IMR-90 (cell line): ENCODE results near the gene PTPRCAP. TPM values are rescaled to one million over a fixed set of nuclear protein-coding genes. Genes with fewer than 3 reads are reported as not detected.

Source experiments
- ATAC-seq: fragments of 200-7000 bp; cut with Tn5 transposase; 2 replicates; pipeline ENCODE4 v1.9.1; 2020; ENCODE audit warnings: low read depth, mild to moderate bottlenecking, moderate library complexity
- BruUV-seq: library from RNA; stranded (reverse); fragments of 400-500 nt; replicated peaks from 2 replicates; lab custom pipeline; 2021; lab: Mats Ljungman, UMichigan
- CTCF ChIA-PET: fragments of 300-600 bp; formaldehyde crosslinking; extraction: SDS; loops from one replicate; lab custom pipeline; 2021; ENCODE audit warnings: antibody characterized with exemption; lab: Yijun Ruan, JAX
- POLR2A ChIA-PET: fragments of 300-600 bp; sonication (Branson Sonifier 250); formaldehyde crosslinking; loops from one replicate; lab custom pipeline; 2022; ENCODE audit warnings: antibody characterized with exemption; ENCODE audit not compliant: unreplicated experiment; lab: Charles Lee
- DNase-seq: peaks from one replicate; pipeline ENCODE4 v3.0.0; 2013
- H2AFZ ChIP-seq: replicated peaks from 2 replicates; pipeline ENCODE3; 2013; ENCODE audit warnings: low read length, mild to moderate bottlenecking; ENCODE audit not compliant: poor library complexity
- H2AK5ac ChIP-seq: 2 replicates; pipeline ENCODE4 v1.6.1; 2013; ENCODE audit warnings: low read depth, low read length, inconsistent platforms
- H2AK9ac ChIP-seq: replicated peaks from 2 replicates; pipeline ENCODE3; 2013; ENCODE audit warnings: mild to moderate bottlenecking, low read depth, low read length, moderate library complexity; ENCODE audit not compliant: poor library complexity
- H2BK120ac ChIP-seq: 2 replicates; pipeline ENCODE4 v1.6.1; 2013; ENCODE audit warnings: low read depth, low read length, inconsistent platforms
- H2BK15ac ChIP-seq: 3 replicates; pipeline ENCODE4 v1.6.1; 2013; ENCODE audit warnings: low read depth, low read length, inconsistent platforms
- H2BK20ac ChIP-seq: 2 replicates; pipeline ENCODE4 v1.6.1; 2013; ENCODE audit warnings: low read depth, mild to moderate bottlenecking, inconsistent platforms, low read length, moderate library complexity
- H2BK5ac ChIP-seq: 2 replicates; pipeline ENCODE4 v1.6.1; 2013; ENCODE audit warnings: mild to moderate bottlenecking, low read depth, low read length, inconsistent platforms; ENCODE audit not compliant: poor library complexity, severe bottlenecking
- H3K14ac ChIP-seq: replicated peaks from 2 replicates; pipeline ENCODE4 v1.6.1; 2013; ENCODE audit warnings: low read depth, low read length, inconsistent platforms
- H3K18ac ChIP-seq: 2 replicates; pipeline ENCODE4 v1.6.1; 2013; ENCODE audit warnings: low read depth, low read length, control low read depth
- H3K23ac ChIP-seq: 2 replicates; pipeline ENCODE4 v1.6.1; 2013; ENCODE audit warnings: low read depth, low read length, inconsistent platforms
- H3K27ac ChIP-seq: 2 replicates; pipeline ENCODE4 v1.5.1; 2013; ENCODE audit warnings: mild to moderate bottlenecking, control low read depth, low read length; ENCODE audit not compliant: insufficient read depth
- H3K27me3 ChIP-seq: 2 replicates; pipeline ENCODE4 v1.6.1; 2013; ENCODE audit warnings: low read length; ENCODE audit not compliant: control insufficient read depth, insufficient read depth
- H3K36me3 ChIP-seq: 2 replicates; pipeline ENCODE4 v1.6.1; 2013; ENCODE audit warnings: low read length, mixed read lengths; ENCODE audit not compliant: control insufficient read depth, insufficient read depth
- H3K4ac ChIP-seq: 2 replicates; pipeline ENCODE4 v1.6.1; 2013; ENCODE audit warnings: low read depth, low read length, inconsistent platforms
- H3K4me1 ChIP-seq: 2 replicates; pipeline ENCODE4 v1.6.1; 2013; ENCODE audit warnings: low read length, mixed read lengths; ENCODE audit not compliant: control insufficient read depth, insufficient read depth
- H3K4me2 ChIP-seq: 2 replicates; pipeline ENCODE4 v1.6.1; 2013; ENCODE audit warnings: low read depth, mild to moderate bottlenecking, control low read depth, low read length, moderate library complexity
- H3K4me3 ChIP-seq: 2 replicates; pipeline ENCODE4 v1.5.1; 2013; ENCODE audit warnings: low read depth, mild to moderate bottlenecking, control low read depth, low read length, moderate library complexity; ENCODE audit not compliant: insufficient read depth
- H3K56ac ChIP-seq: 2 replicates; pipeline ENCODE4 v1.6.1; 2013; ENCODE audit warnings: low read length, inconsistent platforms; ENCODE audit not compliant: insufficient read depth; ENCODE audit errors: extremely low read depth
- H3K79me1 ChIP-seq, 2 experiments: 2 replicates each; pipeline ENCODE4 v1.6.1; 2013; ENCODE audit warnings: low read length in 2 of 2, inconsistent platforms in 1 of 2, low read depth in 1 of 2
- H3K9ac ChIP-seq: 2 replicates; pipeline ENCODE4 v1.6.1; 2013; ENCODE audit warnings: low read depth, low read length, control low read depth
- H3K9me1 ChIP-seq: 2 replicates; pipeline ENCODE4 v1.6.1; 2013; ENCODE audit warnings: low read length, inconsistent platforms; ENCODE audit not compliant: insufficient read depth
- H3K9me3 ChIP-seq: 2 replicates; pipeline ENCODE4 v1.6.1; 2013; ENCODE audit warnings: low read length; ENCODE audit not compliant: control insufficient read depth, insufficient read depth
- H4K20me1 ChIP-seq: 2 replicates; pipeline ENCODE4 v1.6.1; 2013; ENCODE audit warnings: low read length, inconsistent platforms; ENCODE audit not compliant: insufficient read depth
- H4K5ac ChIP-seq: 2 replicates; pipeline ENCODE4 v1.6.1; 2013; ENCODE audit warnings: mild to moderate bottlenecking, low read depth, low read length, control low read depth
- H4K8ac ChIP-seq, 2 experiments: 2 replicates each; pipeline ENCODE4 v1.6.1; 2013; ENCODE audit warnings: low read depth in 2 of 2, low read length in 2 of 2, control low read depth in 1 of 2, inconsistent platforms in 1 of 2
- H4K91ac ChIP-seq: 2 replicates; pipeline ENCODE4 v1.6.1; 2013; ENCODE audit warnings: low read depth, low read length, inconsistent platforms; ENCODE audit not compliant: insufficient read depth
- BHLHE40 ChIP-seq: fragments of 150-350 bp; IDR thresholded peaks from 2 replicates; pipeline ENCODE4 v1.6.1; 2016; ENCODE audit warnings: mild to moderate bottlenecking, low read depth, low read length
- CEBPB ChIP-seq: IDR thresholded peaks from 2 replicates; pipeline ENCODE4 v1.6.1; 2012; ENCODE audit warnings: low read depth, low read length, improper control_type of control experiment
- CTCF ChIP-seq: conservative IDR thresholded peaks from 2 replicates; pipeline ENCODE4 v1.5.1; 2012; ENCODE audit warnings: mild to moderate bottlenecking, low read depth, low read length, improper control_type of control experiment
- ELK1 ChIP-seq: fragments of 150-350 bp; IDR thresholded peaks from 2 replicates; pipeline ENCODE4 v1.6.1; 2016; ENCODE audit warnings: low read depth, mild to moderate bottlenecking, low read length, moderate library complexity, borderline replicate concordance
- NFE2L2 ChIP-seq: fragments of 150-350 bp; IDR thresholded peaks from 2 replicates; pipeline ENCODE4 v1.6.1; 2016; ENCODE audit warnings: low read depth, mild to moderate bottlenecking, low read length
- POLR2A ChIP-seq: IDR thresholded peaks from 2 replicates; pipeline ENCODE4 v1.6.1; 2012; ENCODE audit warnings: mild to moderate bottlenecking, low read depth, low read length
- RCOR1 ChIP-seq: IDR thresholded peaks from 2 replicates; pipeline ENCODE4 v1.6.1; 2012; ENCODE audit warnings: mild to moderate bottlenecking, low read length, improper control_type of control experiment; ENCODE audit not compliant: insufficient replicate concordance
- SMC3 ChIP-seq: fragments of 150-350 bp; IDR thresholded peaks from 2 replicates; pipeline ENCODE4 v1.6.1; 2016; ENCODE audit warnings: low read depth, mild to moderate bottlenecking, antibody characterized with exemption, low read length, moderate library complexity
- USF2 ChIP-seq: fragments of 150-350 bp; IDR thresholded peaks from 2 replicates; pipeline ENCODE4 v1.6.1; 2017; ENCODE audit warnings: mild to moderate bottlenecking, antibody characterized with exemption, low read length, low read depth
- WGBS, 2 experiments: methylation state at CpG; one replicate each; pipeline versions ENCODE4 v1.1.5 to v1.1.7; 2013; ENCODE audit warnings: missing lambda C conversion rate in 2 of 2; ENCODE audit not compliant: insufficient read length in 1 of 2; ENCODE audit errors: extremely low coverage in 2 of 2; 5-methylcytosine and 5-hydroxymethylcytosine counted together
- dilution Hi-C: fragments of 300-500 bp; cut with HindIII; formaldehyde crosslinking; loops from one replicate; pipeline ENCODE4 v1.14.3; 2018; ENCODE audit warnings: low sequenced_read_pairs; ENCODE audit not compliant: unreplicated experiment
- in situ Hi-C: fragments of 300-500 bp; cut with MboI; formaldehyde crosslinking; loops from 3 replicates; pipeline ENCODE4 v1.14.3; 2019; ENCODE audit warnings: low sequenced_read_pairs, inconsistent platforms, mixed read lengths
- intact Hi-C: fragments of 100-400 bp; cut with micrococcal nuclease; formaldehyde crosslinking; loops from 2 replicates; pipeline ENCODE4 v1.10.0; 2022
- polyA plus RNA-seq, 3 experiments: library from polyadenylated mRNA; depleted of rRNA; stranded (reverse); fragments of >200 nt; gene quantifications; 2 replicates each; pipeline ENCODE4 v1.2.3, GENCODE V29; 2012; ENCODE audit warnings: low replicate concordance in 1 of 3
- total RNA-seq: library from RNA; depleted of rRNA; stranded (reverse); fragments of >200 nt; gene quantifications from 2 replicates; pipeline ENCODE4 v1.2.3, GENCODE V29; 2012

Gene PTPRCAP
- total and polyA plus RNA-seq, 2 of the 4 experiments (the other 2 are of a cell fraction), result 0.24 TPM; not detected in 1

- TF ChIP-seq ELK1, result no peak
Observed at GRCh38 chr11:67401495-67402191, 35.8 kb downstream of the PTPRCAP start, which contains the start of gene PPP1CA (continued).

GRCh38 chr11:67400942-67401494 lies 36.5 kb downstream of the PTPRCAP start:
- Histone ChIP-seq H4K5ac (peak overlapping the region; percentile 26; the same call in 1 of the 2 replicates), H4K20me1 (peaks cover 30% of the 10 kb centered on the region), H2AK9ac (peak overlapping the region; percentile 99), H3K9me1 (no peaks in the 10 kb centered on the region), H3K27ac (peak overlapping the region; percentile 87), H4K8ac (peak overlapping the region; percentile 81 to 86; a peak in 2 of 4 replicates), H3K14ac (peak overlapping the region; percentile 89), H2BK15ac (no peak overlapping the region), H2AK5ac (peak overlapping the region; percentile 66), H3K9ac (peak overlapping the region; percentile 84), H2BK120ac (no peak overlapping the region), H2BK5ac (peak overlapping the region; percentile 78), H3K56ac (peak overlapping the region; percentile 42), H3K9me3 (no peaks in the 10 kb centered on the region), H3K18ac (peak overlapping the region; percentile 7; the same call in 1 of the 2 replicates), H2AFZ (peak overlapping the region; percentile 93), H3K27me3 (no peaks in the 10 kb centered on the region), H3K4me1 (peaks cover 13% of the 10 kb centered on the region), H3K4me3 (peak overlapping the region; percentile 72), H3K36me3 (peaks cover 40% of the 10 kb centered on the region), H3K79me1 (peaks cover 17 to 35% of the 10 kb centered on the region in 2 experiments; a peak in 3 of 4 replicates), H2BK20ac (no peak overlapping the region), H3K4me2 (peak overlapping the region; percentile 98), H4K91ac (peak overlapping the region; percentile 72), H3K4ac (peak overlapping the region; percentile 76), H3K23ac (peak overlapping the region; percentile 86; the same call in 1 of the 2 replicates)
- ATAC-seq (peak; percentile 1), DNase-seq (no peak)
- BruUV-seq, result no TSS peak
- CTCF ChIA-PET, result interaction anchor here (0.7 to 1.5 kb wide), 3 partner anchors 14 to 72 kb away, joined by 3 to 7 read pairs (median 5); no protein-coding TSS in a partner anchor
- in situ Hi-C loops, result no loop called here
- POLR2A ChIA-PET, result interaction anchor here (0.5 to 1.2 kb wide), 3 partner anchors 43 to 84 kb away, joined by 3 to 7 read pairs (median 4); partner anchors contain the start of gene TMEM134
- 8% methylated on average over 17 of the region's 27 CpGs; no CpG with 5 or more reads in 1 of the 2 experiments for WGBS, 2 experiments
- dilution Hi-C loops, result no loop called here
- intact Hi-C loops, result loop anchor here (2.0 kb wide), 1 partner anchor 108 kb away; the partner anchor contains the start of gene CDK2AP2
- no peak for TF ChIP-seq CTCF
- TF ChIP-seq NFE2L2, result no peak
- no peak for TF ChIP-seq RCOR1
- TF ChIP-seq SMC3, result no peak
- no peak for TF ChIP-seq POLR2A
- no peak for TF ChIP-seq CEBPB
- TF ChIP-seq USF2, result no peak
- TF ChIP-seq BHLHE40, result no peak
